GM18511 (cell line): ENCODE measurements around the gene DNAJC27.
"Not testable (repeated sequence)": the region's sequence is repeated elsewhere in the genome, so short reads cannot be mapped to it uniquely, and the experiment has no call there.

Source experiments
- ATAC-seq: cut with Tn5 transposase; IDR thresholded peaks from one replicate; pipeline ENCODE4 v1.9.1; 2021; ENCODE audit warnings: mild to moderate bottlenecking, moderate library complexity; ENCODE audit not compliant: unreplicated experiment

Gene DNAJC27

GRCh38 chr2:24971536-24972314 lies at the start of gene DNAJC27:
Gene DNAJC27, minus strand, starts transcription at chr2:24971955. Its CDS starts 51 bp downstream, at chr2:24971904.
- peak; percentile 96 for ATAC-seq

GRCh38 chr2:25018681-25019080 lies 46.9 kb upstream of the DNAJC27 start:
- no peak for ATAC-seq

- ATAC-seq: no peak
Observed at GRCh38 chr2:25014631-25015030, 42.9 kb upstream of the DNAJC27 start.

- ATAC-seq: not testable (repeated sequence)
Observed at GRCh38 chr2:25011342-25011741, 39.6 kb upstream of the DNAJC27 start.

- ATAC-seq: no peak
Observed at GRCh38 chr2:25009954-25010353, 38.2 kb upstream of the DNAJC27 start.

GRCh38 chr2:25002066-25002465 lies 30.3 kb upstream of the DNAJC27 start:
- no peak for ATAC-seq

GRCh38 chr2:25001325-25001637 lies 29.5 kb upstream of the DNAJC27 start:
- no peak for ATAC-seq

GRCh38 chr2:25000503-25001324 lies 29.0 kb upstream of the DNAJC27 start:
- ATAC-seq: no peak

- ATAC-seq: no peak
Observed at GRCh38 chr2:25000036-25000435, 28.3 kb upstream of the DNAJC27 start.

GRCh38 chr2:24999097-24999496 lies 27.3 kb upstream of the DNAJC27 start:
- ATAC-seq: not testable (repeated sequence)

GRCh38 chr2:24994146-24994724 lies 22.5 kb upstream of the DNAJC27 start:
- no peak for ATAC-seq

- ATAC-seq: no peak
Observed at GRCh38 chr2:24993406-24994145, 21.8 kb upstream of the DNAJC27 start.

GRCh38 chr2:24986372-24986771 lies 14.6 kb upstream of the DNAJC27 start:
- ATAC-seq: no peak

- no peak for ATAC-seq
Observed at GRCh38 chr2:24985511-24985910, 13.8 kb upstream of the DNAJC27 start.

- ATAC-seq: no peak
Observed at GRCh38 chr2:24984912-24985311, 13.2 kb upstream of the DNAJC27 start.

- ATAC-seq: no peak
Observed at GRCh38 chr2:24981411-24982136, 9.8 kb upstream of the DNAJC27 start.

- ATAC-seq: no peak
Observed at GRCh38 chr2:24978661-24979060, 6.9 kb upstream of the DNAJC27 start.

GRCh38 chr2:24977631-24978030 lies 5.9 kb upstream of the DNAJC27 start:
- no peak for ATAC-seq

- no peak for ATAC-seq
Observed at GRCh38 chr2:24973812-24974211, 2.1 kb upstream of the DNAJC27 start.

- ATAC-seq: no peak
Observed at GRCh38 chr2:24972315-24972961, 683 bp upstream of the DNAJC27 start.
